GM21360 (cell line): ENCODE results near the gene FAM32A.

Source experiments
- ATAC-seq: cut with Tn5 transposase; IDR thresholded peaks from one replicate; pipeline ENCODE4 v1.9.1; 2021; ENCODE audit warnings: mild to moderate bottlenecking, moderate library complexity; ENCODE audit not compliant: unreplicated experiment

Gene FAM32A

DNA sequence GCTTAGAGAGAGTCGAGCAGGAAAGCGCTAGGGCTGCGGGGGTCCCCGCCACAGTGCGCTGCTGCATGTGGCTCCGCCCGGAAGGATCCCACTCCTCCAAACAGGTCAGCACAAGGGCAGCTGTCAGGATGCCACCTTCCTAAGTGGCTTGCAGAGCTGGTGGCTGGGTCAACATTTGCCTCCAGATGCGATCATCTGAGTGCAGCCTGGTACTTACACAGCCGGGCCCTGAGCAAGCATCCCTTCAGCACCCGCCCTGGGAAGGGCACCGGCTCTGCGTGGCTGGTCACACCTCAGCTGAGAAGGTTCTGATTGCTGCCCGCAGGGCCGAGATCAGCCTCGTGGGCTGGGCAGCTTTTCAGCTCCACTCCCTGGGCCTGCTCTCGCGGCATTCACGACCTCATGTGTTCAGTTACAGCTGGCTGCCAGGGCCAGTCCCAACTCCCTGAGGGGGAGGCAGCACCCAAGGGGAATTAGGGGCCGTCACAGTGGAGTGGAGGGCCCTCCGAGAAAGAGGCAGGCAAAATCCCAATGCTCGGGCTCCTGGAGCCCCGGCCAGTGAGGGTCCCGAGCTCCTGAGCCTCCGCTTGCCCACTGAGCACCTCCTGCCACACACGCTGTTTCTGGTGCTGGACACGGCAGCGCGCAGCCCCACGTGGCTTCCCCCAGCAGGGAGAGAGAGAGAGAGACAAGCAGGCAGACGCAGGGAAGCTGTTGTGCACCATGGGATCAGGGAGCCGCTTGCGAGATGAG, 39.3 kb downstream of the FAM32A start:
- ATAC-seq = no peak

DNA sequence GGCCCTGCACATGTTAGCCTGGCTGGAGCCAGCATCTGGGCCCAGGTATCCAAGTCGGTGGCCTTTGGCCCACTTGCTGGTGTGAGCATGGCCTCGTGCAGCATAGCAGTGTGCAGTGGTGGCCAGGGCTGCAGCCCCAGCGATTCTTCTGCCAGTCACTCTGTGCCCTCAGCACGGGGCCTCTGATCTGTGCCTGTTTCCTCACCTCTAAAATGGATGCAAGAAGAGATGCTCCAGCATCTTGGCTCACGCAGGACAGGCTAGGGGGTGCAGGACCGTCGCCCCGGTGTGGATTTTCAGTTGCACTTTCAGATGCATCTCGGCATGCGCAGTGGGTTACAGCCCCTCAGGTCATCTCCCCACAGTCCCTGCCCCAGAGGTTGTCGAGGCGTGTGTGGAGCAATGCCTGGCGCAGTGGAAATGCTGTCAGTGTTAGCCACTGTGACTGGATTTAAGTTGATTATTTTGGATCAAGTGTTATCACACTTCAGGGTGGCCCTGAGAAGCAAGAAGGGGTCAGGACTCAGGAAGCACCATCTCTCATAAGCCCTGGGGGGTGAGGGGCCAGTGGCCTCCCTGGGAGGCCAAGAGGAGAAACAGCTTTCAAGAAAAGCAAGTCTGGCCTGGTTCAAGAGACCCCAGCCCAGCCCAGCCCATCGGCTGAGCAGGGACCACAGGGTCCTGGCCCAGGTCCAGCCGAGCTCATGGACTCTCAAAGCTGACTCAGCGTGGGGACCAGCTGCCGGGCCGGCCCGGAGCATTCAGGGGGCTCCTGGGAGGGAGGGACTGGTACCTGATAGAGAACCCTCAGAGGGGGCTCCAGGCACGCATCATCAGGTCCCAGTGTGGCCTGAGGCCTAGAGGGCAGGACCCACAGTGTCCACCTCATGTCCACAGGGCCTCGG, 40.3 kb downstream of the FAM32A start:
- no peak for ATAC-seq

DNA sequence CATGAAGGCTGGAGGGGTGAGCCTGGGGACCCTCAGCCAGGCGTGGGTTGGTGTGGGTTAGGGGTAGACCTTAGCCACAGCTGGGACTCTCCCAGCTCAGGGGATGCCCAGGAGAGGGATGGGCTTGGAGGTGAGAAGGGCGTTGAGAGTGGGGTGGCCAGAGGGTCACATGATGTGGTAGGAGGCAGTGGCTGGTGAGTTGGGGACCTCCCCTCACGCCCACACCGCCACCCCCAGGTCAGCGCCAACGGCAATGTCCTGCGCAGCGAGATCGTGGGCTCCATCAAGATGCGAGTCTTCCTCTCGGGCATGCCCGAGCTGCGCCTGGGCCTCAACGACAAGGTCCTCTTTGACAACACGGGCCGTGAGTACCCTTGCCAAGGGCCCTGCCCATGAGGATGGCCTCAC, 41.0 kb downstream of the FAM32A start:
- no peak for ATAC-seq

DNA sequence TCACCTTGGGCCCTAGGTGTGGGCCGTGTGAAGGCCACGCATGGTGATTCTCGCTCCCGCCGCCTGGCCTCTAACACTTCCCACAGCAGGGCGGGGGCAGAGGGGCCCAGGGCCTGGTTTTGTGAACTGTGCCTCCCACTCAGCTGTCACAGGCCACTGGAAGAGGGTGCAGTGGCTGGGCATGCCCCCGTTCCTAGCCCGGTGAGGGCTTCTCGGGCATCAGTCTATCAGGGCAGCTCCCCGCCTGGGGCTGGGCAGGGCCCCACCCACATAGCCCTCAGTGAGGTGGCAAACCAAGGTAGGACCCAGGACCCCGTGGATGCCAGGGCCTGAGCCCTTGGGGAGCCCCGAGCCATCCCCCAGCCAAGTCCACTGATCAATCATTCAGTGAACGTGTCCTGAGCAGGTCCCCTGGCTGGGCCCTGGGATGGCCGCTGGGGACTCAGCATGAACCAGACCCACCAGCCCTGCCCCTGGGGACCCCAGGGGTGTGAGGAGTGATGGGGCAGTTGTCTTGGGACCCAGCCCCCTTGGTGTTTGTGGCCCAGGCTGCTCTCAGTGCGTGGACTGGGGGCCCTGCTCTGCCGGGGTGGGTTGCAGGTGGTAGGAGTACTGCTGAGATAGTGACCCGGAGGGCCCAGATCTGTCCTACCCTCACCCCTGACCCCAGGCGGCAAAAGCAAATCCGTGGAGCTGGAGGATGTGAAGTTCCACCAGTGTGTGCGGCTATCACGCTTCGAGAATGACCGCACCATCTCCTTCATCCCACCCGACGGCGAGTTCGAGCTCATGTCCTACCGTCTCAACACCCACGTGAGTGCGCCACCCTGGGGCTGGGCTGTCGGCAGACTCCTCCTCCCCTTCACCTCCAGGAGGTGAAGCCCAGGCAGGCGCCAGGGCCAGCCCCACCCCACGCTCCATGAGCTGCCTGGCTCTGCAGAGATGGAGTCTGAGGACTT, 41.9 kb downstream of the FAM32A start:
- no peak for ATAC-seq

DNA sequence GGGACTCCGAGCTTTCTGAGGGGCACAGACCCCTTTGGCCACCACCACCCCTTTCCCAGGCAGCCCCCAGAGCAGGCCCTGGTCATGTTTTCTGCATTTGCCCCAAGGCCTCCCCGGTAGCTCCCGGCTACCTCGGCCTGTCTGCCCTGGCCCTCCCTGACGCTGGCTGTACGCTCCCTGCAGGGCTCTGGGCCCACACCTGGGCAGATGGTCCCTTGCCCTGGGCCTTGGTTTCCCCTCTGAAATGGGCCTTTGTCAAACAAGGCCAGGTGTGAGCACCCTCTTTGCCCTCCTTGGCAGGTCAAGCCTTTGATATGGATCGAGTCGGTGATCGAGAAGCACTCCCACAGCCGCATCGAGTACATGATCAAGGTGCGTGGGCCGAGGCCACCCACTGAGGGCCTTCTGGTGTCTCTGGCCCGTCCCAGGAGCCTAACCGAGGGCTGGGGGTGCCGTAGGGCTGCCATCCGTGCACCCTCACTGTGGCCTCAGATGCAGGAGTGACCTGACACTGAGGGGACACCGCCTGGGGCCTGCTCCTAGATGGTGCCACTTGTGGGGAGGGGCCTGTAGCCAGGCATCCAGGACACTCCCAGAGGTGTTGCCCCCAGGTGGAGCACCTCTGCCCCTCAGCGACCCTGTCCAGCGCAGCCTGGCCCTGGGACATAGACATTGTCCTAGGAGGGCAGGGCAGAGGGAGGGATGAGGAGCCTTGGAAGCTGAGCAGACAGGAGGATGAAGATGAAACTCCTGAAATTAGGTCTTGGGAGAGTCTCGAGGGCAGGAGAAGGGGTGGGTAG, 42.8 kb downstream of the FAM32A start:
- ATAC-seq = no peak

DNA sequence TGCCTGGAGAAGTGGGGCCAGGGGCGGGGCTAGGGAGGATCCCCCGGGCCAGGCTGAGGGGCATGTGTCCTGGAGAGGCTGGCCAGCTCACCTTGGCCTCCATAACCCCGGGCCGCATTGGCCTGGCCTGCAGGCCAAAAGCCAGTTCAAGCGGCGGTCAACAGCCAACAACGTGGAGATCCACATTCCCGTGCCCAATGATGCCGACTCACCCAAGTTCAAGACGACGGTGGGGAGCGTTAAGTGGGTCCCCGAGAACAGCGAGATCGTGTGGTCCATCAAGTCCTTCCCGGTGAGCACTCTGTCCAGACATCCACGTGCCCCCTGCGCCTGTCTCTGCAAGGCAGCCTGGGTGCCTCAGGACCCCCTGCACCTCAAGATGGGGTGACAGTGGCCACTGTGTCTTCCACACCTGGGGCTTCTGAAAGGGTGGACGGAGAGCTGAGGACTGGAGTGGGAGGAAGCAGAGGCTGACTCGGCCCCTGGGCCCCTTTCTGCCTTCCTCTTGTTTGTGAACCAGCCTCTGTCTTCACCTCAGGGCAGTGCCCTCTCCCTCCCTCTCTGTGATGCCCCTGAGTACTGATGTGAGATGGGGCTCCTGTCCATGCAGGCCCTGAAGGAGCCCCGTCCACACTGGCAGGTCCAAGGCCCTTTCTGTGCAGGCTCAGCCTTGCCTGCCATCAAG, 43.6 kb downstream of the FAM32A start:
- no peak for ATAC-seq

DNA sequence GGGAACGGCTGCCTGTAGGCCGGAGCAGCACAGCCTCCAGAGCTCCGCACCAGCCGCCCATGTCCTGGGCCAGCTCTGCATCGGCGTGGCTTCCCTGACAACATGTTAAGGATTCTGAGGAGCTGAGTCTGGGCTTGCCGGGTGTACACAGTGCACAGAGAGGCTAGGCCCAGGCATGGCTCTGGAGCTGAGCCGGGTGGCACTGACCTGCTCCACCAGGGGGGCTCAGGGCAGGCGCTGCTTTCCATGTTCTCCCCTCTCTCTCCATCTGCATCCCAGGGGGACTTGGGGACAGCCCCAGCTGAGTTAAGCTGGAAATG, 44.1 kb downstream of the FAM32A start:
- ATAC-seq = no peak

DNA sequence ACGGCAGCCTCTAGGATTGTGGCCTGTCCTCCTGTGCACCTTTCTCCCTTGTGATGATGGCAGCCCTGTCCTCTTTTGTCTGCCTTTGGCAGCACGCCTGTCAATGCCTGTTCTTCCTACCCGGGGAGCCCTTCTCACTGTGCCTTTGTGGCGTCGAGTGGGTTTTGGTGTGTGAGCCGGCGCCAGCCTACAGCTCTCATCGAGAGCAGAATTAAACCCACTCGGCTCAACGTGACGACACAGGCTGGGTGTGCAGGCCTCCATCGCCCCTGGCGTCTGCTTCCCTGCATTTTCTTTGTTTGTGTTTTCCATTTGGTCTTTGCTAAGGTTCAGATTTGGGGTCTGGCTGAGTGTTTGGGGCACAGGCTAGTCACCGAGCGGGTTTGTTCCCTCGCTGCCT, 46.9 kb downstream of the FAM32A start:
- ATAC-seq = no peak

DNA sequence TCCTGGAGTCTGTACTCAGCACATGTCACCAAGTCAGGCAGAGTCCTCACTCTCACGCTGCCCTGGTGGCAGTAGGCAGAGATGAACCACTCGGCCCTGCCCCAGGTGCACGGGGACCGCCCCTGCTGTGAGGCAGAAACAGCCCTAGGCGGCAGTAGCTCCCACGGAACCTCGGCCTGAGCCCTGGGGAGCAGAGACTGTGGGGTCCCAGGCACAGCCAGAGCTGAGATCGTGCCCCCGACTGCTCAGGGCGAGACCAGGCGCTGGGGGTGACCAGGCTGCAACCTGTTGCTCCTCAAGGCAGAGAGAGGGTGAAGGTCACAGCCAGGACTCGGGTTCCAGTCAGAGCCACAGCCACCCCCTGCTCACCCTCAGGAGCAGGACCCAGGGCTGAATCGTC, 47.4 kb downstream of the FAM32A start:
- no peak for ATAC-seq

DNA sequence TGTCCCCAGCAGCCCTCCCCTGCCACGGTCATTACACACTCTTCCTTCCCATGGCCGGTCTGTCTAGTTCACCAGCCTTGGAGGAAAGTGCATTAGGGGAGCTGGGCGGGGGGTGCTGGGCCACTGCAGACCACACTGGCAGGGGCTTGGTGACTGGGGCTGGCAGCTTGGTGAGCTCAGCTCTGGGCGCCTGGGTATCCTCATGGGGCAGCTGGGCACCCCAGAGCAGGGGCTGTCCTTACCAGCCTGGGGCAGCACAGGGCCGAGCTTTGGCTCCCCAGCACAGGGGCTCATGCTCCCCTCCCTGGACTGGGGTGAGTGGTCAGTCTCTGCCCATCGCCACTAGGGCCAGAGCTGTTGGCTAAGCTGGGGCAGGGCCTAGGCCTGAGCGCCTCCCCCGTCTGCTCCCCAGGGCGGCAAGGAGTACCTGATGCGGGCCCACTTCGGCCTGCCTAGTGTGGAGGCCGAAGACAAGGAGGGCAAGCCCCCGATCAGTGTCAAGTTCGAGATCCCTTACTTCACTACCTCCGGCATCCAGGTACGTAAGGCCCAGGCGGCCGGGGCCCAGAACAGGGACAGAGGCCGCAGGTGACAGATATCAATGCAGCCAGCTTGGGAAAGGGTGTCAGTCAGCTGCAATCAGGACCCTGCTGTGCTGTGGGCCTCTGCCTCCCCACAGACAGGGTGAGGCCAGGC, 48.0 kb downstream of the FAM32A start:
- ATAC-seq = no peak

DNA sequence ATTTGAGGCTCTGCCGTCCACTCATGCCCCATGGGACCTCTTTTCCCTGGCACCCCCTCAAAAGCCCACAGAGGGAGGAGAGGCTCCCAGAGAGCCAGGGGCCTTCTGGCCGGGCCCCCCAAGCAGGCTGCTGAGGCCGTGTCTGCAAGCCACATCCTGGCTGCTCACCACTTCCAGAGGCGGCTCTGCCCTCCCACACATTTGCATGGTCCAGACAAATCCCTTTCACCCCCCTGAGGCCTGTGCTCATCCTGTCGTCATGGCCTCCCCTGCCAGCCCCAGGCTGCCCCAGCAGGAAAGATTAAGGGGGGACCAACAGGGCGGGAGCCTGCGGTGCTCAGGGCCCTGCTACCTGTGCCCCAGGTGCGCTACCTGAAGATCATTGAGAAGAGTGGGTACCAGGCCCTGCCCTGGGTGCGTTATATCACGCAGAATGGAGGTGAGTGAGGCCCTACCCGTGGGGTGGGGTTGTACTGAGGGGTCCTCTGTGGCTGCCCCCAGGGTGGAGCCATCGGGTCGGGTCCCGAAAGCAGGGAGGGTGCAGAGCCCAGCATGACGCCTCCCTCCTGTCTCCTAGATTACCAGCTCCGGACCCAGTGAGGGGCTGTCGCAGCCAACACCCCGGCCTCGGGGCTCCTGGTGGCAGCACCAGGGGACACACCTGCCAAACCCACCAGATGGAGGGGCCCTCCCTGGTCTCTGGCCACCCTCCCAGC, 48.8 kb downstream of the FAM32A start:
- no peak for ATAC-seq

DNA sequence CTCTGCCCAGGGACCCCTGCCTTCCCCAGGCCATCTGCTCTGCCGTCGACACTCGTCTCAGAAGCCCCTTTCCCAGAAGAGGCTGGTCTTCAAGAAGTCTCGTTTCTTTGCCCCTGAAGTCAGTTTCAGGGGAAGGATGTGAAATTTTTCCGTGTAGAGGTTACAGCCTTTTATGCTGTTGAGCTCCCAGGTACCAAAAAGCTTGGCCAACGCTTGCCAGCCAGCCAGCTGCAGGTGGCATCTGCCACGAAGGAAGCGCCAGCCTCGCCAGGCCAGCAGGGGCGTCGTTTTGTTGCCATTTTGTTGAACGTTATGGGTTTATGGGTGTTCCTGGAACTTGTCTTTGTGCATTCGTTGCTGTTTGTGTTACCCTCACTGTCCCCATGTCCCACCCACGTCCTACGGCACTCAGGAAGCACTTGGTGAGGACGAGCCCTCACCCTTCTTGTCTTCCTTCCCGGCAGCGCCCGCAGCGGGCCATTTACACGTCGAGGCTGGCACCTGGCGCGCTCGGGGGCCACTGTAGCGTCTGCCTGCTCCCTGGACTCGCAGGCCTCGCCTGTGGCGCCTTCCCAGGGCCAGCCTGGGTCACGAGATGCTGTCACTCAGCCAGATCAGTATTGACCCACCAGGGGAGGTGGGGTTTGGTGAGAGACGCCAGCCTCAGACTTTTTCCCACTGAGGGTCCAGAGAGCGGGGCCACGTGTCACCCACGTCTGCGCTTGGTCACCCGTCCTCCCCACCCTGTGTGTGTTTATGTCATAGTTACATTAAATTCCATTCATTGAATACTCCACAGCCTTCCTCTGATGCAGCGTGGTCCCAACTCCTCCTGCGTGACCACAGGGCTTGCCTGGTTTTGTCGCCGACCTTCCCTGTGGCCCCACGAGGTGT, 49.6 kb downstream of the FAM32A start:
- no peak for ATAC-seq

DNA sequence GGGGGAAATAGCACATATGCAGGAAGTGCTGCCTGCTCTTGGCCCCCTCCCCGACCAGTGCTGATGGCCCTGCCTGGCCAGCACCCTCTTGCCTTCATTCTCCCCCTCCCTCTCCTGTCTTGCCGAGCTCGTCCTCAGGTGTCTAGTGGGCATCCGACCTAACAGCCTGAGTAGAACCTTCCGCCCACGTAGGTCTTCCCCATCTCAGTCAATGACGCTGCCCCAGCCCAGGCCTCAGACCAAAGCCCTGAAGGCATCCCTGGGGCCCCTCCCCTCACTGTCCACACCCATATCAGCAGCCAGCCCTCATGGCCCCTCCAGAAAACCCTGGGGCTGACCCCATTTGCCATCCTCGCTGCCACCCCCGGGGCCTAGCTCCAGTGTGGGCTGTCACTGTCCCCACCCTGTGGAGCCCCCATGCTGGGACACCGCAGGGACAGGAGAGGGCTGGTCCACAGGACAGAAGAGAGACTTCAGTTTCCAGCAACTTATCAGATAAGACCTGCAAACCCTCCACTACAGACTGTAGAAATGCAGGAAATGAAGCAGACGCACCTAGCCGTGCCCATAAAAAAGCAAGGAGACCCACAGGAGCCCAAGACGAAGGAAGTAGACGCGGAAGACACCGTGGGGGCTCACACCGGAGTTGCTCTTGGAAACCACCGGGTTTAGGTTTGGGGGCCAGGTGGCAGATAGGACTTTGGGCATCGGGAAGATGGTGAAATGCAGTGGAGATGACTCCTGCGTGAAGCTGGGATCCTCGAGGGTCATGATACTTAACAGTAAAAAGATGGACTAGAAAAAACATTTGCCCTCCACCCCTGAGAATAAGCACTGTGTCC, 50.8 kb downstream of the FAM32A start:
- ATAC-seq = no peak
